CD4-positive, alpha-beta T cell treated with Interleukin-15 for 1 hour (primary cell): Measurements from ENCODE around the gene PINK1.

Experiments used
- DNase-seq: peaks from one replicate; pipeline ENCODE4 v3.0.0-alpha.2; 2020

Gene PINK1

DNA sequence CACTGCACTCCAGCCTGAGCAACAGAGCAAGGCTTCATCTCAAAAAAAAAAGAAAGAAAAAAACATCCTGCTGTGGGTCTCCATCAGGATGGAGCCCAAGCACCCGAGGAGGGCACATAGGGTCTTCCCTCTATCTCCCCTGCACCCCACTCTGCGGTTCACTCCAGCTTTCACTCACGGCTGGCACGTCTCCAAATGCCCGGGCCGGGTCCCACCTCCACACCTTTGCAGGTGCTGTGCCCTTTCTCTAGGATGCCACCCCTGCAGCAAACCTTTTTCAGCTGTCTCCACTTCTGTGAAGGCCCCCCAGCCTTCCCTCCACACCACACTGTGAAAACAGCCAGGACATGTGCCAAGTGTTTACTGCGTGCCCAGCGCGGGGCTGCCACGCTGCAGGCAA is 50.4 kb downstream of the PINK1 start:
- no peak for DNase-seq

DNA sequence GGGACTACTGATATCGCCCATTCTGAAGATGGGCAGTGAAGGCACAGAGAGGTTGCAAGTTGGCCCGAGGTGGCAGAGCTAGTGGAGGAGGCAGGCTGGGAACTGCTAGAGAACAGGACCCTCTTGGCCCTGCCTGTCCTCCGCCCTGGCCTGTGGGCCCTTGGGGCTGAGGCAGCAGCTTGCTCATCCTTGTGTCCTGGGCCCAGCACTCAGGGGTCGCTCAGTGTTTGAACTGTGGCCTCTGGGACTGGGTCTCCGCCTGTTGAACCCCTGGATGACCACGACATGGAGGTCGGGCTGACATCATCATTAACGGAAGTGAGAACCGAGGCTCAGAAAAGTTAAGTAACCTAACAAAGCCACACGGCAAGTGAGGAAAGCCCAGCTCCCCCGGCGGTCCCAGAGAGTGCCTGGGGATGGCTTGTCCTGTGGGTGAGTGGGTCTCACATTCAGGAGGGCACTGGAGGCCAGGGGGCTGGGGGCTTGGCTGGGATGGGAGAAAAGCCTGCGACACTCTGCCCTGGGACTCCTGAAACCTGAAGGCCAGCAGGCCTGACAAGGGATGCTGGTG is 50.9 kb downstream of the PINK1 start:
- no peak for DNase-seq

DNA sequence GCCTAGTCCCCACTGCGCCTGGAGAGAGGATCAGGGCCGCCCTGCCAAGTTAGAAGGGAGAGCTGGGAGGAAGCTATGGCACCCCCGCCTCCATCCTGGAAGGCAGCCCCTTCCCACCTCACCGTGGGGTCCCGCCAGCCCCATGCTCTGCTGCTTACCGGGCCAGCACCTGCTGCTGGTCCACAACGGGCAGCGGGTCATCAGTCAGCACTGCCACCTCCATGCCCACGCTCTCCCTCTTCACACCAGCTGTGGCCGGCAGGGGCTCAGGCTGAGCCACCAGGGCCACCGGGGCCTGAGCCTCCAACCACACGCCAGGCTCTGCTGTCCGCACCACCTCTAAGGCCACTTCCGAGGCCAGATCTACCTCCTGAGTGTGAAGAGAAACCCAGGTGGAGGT is 51.4 kb downstream of the PINK1 start:
- DNase-seq: no peak

DNA sequence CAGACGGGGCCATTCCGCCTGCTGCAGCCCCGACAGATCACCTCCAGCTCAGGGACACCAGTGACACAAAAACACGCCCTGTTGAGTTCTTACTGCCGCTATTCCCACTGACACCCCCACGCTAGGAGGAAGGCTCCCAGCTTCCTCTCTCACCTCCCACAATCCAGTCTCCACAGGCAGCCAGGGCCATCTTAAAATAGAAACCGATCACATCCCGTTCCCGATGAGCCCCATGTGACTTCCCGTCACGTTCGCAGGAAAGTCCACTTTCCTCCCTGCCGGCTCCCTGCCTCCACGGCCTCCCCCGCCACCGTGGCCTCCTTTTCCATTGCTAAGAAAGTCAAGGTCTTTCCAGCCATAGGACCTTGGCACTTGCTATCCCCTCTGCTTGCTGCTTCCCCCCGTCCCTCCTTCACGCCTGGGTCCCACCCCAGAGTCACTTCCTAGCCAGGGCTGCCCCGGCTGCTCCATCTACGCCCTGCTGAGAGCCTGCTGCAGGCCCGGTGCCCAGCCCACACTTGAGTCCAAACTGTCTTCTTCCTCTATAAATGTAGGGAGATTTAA is 51.9 kb downstream of the PINK1 start:
- no peak for DNase-seq

DNA sequence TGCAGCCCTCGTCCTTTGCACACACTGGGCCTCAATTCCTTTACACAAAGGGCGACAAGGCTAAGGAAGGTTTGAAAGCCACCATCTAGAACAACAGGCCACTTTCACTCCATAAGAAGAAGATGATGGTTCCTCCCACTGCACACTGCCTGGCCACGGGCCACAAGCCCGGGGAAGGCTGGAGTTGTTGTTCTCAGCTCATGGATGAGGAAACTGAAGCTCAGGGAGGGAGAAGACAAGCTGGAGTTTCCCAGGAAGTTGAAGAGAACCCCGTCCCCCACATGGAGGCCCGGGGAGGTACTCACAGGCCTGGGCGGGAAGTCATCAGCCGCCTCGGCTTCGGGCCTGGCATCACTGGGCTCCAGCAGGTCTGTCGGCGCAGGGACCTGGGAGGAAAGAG is 52.5 kb downstream of the PINK1 start:
- no peak for DNase-seq

DNA sequence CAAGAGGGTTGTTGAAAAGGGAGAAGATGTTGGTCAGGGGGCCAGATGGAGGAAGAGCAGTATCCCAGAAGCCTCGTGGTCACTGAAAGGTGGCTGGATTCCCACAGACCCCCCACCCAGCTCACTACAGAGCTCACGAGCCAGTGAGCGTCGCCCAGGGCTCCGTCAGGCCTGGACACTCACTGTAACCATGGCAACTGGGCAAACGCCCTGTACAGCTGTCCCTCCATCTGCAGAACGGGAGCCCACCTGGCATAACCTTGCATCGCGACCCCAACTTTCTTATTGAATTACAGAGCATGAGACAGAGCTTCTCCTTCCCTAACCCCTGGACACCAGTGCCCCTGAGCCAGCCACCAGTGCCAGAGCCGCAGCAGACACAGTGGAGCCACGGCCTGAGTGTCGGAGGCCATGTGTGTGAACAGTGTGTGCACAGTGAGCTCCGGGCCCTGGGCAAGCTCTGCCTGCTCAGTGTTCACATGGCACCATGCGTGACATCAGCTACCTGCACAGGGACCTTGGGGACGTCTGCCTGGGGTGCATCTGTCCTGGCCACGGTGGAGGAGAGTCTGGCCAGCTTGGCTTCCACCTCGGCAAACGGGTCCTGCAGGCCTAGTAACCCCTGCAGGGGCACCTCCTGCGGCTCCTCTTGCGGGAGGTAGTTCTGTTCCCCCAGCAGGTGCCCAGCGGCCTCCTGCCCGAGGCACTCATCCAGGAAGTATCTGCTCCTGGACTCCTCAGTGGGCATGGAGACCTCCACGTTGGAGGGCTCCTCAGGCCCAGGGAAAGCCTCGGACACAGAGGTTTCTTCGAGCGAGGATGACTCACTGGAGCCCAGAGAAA is 53.8 kb downstream of the PINK1 start:
- DNase-seq: no peak

DNA sequence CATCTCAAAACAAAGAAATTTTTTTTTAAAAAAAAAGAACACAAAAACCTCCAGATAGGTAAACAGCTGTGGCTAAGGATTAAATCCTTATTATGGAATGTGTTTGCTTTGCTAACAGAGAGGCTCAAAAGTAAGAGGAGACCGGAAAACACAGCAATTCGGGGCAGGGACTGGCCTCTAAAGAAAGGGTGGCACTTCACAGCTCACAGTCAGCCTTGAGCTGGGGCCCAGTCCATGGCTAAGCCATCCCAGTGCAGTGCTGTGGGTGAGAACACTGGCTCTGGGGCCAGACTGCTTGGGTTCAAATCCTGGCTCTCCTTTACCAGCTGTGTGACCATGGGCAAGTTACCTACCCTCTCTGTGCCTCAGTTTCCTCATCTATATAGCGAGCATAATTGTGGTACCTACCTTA is 56.4 kb downstream of the PINK1 start:
- DNase-seq: no peak

DNA sequence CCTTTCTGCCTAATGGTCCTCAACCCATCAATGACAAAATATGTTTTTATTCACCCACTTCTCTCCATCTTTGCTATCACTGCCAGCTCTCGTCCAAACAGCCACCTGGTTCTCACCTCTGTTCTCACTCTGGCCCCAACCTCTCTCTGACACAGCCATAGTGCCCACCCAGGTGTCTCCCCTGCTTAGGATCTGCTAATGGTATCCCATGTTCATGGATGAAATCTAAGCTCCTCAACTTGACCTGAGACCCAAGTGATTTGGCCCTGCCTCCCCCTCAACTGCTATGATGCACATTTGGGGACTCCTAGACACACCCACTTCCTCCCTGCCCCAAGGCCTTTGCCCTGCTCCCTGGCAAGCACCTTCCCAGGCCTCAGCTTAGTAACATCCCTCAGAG is 58.6 kb downstream of the PINK1 start:
- no peak for DNase-seq

DNA sequence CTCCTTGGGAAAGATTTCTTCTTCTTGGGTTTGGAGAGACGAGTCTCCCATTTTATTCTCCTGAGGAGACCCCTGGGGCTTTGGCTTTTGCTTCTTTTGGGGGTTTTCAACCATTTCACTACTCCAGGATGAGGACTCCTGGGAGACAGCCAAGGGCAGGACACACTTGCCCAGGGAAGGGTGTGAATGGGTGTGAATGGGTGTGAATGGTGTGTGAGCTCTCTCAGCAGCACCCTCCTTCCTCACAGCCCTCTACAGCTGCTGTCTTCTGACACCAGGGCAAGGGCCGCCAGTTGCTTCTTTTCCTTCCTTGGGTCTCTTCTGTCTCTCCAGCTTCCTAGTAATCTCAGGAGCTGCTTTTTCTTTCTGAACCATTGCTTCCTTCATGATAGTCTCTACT is 60.4 kb downstream of the PINK1 start:
- DNase-seq: no peak

DNA sequence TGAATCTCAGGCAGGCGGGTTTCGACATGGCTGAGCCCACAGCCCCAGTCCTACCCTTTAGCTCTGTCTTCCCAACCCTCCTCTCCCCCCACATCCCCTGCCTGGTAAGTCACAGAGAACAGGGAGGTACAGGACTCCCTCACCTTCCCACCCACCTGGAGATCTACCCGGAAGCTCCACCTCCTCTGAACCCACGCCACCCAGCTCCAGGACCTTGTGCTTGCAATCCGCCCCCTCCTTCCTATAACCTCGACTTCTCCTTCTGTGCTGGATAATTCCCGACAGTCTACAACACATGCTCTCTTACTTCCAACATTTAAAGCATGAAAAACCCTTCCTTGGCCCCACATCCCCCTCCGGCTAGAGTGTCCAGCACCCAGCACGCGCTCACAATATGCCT is 62.3 kb downstream of the PINK1 start:
- DNase-seq: no peak

DNA sequence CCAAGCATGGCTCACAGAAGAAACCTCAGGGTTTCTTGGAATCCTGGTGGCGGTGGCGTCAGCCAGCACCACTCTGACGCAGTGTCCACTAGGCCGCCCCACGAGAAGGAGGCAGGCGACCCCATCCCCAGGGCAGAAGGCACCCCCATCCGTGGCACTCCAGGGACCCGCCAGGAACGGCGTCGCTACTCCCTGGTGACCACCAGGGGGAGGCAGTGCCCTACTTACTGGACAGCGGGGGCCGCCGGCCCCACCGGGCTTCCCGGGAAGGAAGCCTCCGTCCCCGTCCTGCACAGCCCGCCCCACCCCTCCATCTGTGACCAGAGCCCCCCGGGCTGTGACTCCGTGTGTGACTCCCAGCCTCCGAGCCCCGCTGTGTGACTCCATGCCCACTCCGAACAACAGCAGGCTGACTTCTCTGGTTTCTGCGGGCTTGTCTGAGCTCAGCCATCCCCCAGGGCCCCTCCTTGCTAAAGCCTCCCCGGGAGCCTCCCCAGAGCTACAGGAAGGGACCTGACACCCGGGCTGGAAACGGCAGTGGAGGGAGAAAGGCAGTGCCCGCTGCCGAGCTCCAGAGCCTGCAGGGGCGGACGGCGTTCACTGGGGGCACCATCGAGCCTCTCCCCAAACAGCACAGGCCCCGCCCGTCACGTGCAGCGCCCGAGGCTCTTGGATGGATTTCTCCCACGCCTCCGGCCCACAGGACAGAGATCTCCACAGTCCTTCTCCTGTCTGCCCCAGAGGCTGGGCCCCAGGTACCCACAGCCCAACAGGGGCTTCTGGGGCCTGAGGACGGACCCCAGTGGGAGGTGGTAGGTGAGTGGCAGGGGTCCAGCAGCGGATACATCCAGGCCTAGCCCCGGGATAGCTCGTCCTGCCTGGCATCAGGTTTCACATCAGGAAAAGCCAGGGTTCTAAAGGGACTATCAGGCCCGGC is 63.4 kb downstream of the PINK1 start:
- DNase-seq: peak; percentile 74

DNA sequence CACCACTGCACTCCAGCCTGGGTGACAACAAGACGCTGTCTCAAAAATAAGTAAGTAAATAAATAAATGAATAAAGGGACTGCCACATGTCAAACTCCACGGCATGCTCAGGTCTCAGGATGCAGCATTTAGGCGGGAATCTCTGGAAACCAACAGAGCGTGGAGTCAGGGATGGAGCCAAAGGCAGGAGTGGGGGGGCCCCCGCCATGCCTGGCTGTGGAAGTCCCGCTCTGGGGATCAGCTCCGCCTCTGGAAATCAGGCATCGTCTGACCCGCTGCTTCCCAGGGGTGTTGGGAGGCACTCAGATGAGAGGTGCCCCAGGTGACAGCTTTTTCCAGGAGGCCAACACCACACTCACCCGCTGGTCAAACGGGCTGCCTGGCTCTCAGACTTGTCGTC is 64.3 kb downstream of the PINK1 start:
- no peak for DNase-seq

DNA sequence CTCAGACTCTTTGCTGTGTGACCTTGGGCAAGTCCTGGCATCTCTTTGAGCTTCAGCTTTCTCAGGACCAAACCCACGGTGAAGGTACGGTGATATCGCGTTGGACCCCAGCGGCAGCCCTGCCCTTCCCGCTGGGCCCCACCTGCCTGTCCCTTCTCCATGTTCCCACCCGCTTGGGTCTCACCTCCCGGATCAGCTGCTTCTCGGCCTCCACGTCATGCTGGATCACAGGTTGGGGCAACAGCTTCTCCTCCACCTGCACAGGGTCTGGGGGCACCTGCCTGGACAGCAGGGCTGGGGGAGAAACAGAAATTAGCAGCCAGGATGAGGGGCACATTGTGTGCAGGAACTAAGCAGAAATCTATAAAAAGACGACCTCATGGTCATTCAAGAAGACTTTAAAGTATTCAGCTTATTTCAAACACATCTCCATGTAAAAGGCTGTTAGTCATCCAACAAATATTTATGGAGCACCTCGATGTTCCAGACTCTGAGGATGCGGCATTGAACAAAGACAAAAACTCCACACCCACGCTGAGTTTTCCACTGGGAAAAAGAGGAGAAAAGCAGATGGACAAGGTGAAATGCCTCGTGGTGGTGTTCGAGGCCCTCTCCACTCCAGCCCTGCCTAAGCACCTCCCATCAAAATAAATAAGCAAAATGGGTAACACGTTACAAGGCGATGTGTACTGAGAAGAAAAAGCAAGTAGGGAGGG is 65.1 kb downstream of the PINK1 start:
- DNase-seq: no peak

DNA sequence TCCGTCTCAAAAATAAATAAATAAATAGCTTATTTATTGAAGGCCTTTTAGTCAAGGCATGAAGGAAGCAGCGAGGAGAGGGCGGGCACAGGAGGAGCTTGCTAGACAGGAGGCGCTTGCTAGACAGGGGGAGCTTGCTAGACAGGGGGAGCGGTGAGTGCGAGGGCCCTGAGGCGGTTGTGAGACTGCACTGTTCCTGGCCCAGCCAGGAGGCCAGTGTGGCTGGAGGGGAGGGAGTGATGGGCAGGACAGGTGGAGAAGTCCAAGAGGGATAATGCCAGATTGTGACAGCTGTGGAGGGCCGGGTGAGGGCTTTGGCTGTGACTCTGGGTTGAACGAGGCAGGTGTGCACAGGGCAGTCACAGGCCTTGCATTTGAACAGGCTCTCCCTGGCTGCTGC is 66.3 kb downstream of the PINK1 start:
- DNase-seq: no peak

DNA sequence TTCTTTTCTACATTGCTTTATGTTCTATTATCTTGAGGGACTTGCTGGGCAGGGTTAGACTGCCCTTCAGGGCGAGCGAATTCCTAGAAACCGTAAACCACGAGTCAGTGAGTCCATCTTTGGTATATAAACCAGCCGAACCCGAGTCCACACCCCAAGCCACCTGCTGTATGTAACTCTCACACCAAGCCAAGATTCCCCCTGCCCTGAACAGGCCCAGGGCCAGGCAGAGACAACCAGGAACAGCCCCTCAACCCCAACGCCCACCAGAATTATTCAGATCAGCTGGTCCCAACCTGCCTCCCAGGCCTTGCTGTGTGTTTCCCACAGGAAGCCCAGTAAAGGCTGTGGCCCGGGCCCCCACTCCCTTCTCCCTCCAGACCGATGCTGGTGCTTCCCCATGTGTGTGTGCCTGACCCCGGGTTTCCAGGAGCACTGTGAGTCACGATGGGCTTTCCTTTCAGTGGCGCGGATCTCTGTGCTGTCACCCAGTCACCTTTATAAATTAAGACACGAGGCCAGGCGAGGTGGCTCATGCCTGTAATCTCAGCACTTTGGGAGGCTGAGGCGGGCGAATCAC is 67.5 kb downstream of the PINK1 start:
- DNase-seq: no peak
